SK-N-MC (cell line): ENCODE data around the gene SPTB.

Experiments
- DNase-seq: peaks from one replicate; pipeline ENCODE4 v3.0.0-alpha.2; 2011; ENCODE audit warnings: low read depth, low spot score
- H3K27ac ChIP-seq: fragments of 200-600 bp; sonication (generic); 2 replicates; pipeline ENCODE4 v1.5.1; 2016; ENCODE audit warnings: mixed run types
- H3K36me3 ChIP-seq: fragments of 200-600 bp; sonication (generic); 2 replicates; pipeline ENCODE4 v1.6.1; 2017; ENCODE audit warnings: antibody characterized with exemption, low read length, mixed read lengths; ENCODE audit not compliant: insufficient read depth
- H3K4me3 ChIP-seq: fragments of 200-600 bp; sonication (generic); 2 replicates; pipeline ENCODE4 v1.5.1; 2016
- H3K9ac ChIP-seq: fragments of 200-600 bp; sonication (generic); 2 replicates; pipeline ENCODE4 v1.8.0; 2017; ENCODE audit warnings: mixed run types, mixed read lengths; ENCODE audit not compliant: insufficient read length
- H3K9me3 ChIP-seq: fragments of 200-600 bp; sonication (generic); 2 replicates; pipeline ENCODE4 v1.6.1; 2017; ENCODE audit warnings: low read depth, mild to moderate bottlenecking, antibody characterized with exemption, low read length, moderate library complexity, mixed read lengths
- EZH2 ChIP-seq: fragments of 200-600 bp; sonication (generic); IDR thresholded peaks from one replicate; pipeline ENCODE4 v1.6.1; 2017; ENCODE audit warnings: antibody characterized with exemption
- FOXP2 ChIP-seq: optimal IDR thresholded peaks from 2 replicates; pipeline ENCODE3; 2011; ENCODE audit warnings: mild to moderate bottlenecking, moderate library complexity; ENCODE audit not compliant: insufficient read depth; ENCODE audit errors: extremely low read length, control extremely low read depth
- POLR2AphosphoS5 ChIP-seq: IDR thresholded peaks from 2 replicates; pipeline ENCODE4 v1.6.1; 2012; ENCODE audit warnings: mild to moderate bottlenecking, low read depth, low read length, borderline replicate concordance

The SPTB gene

GRCh38 chr14:64779472-64779871 lies 100.2 kb downstream of the SPTB start:
- Histone ChIP-seq H3K36me3 (no peaks in the 10 kb centered on the region), H3K27ac (no peak overlapping the region), H3K9me3 (no peaks in the 10 kb centered on the region), H3K9ac (no peak overlapping the region), H3K4me3 (no peak overlapping the region)
- no peak for DNase-seq
- TF ChIP-seq POLR2AphosphoS5 (no peak), FOXP2 (no peak), EZH2 (no peak)

GRCh38 chr14:64778104-64778754 lies 101.5 kb downstream of the SPTB start:
- no peak overlapping the region for H3K27ac ChIP-seq
- no peak overlapping the region for H3K4me3 ChIP-seq
- no peaks in the 10 kb centered on the region for H3K9me3 ChIP-seq
- no peaks in the 10 kb centered on the region for H3K36me3 ChIP-seq
- H3K9ac ChIP-seq: no peak overlapping the region
- no peak for DNase-seq
- TF ChIP-seq POLR2AphosphoS5 (no peak), EZH2 (no peak), FOXP2 (no peak)

GRCh38 chr14:64777461-64777860 lies 102.2 kb downstream of the SPTB start:
- H3K9ac ChIP-seq: no peak overlapping the region
- H3K27ac ChIP-seq: no peak overlapping the region
- no peak for TF ChIP-seq POLR2AphosphoS5
- no peak for TF ChIP-seq FOXP2
- TF ChIP-seq EZH2: no peak

GRCh38 chr14:64775081-64775777 lies 104.5 kb downstream of the SPTB start:
- Histone ChIP-seq H3K27ac (no peak overlapping the region), H3K9me3 (no peaks in the 10 kb centered on the region), H3K36me3 (no peaks in the 10 kb centered on the region), H3K4me3 (no peak overlapping the region), H3K9ac (no peak overlapping the region)
- no peak for DNase-seq
- TF ChIP-seq POLR2AphosphoS5 (no peak), FOXP2 (no peak), EZH2 (no peak)

More at GRCh38 chr14:64777461-64777860, 102.2 kb downstream of the SPTB start:
- no peaks in the 10 kb centered on the region for H3K9me3 ChIP-seq
- DNase-seq: no peak
- no peak overlapping the region for H3K4me3 ChIP-seq
- no peaks in the 10 kb centered on the region for H3K36me3 ChIP-seq

- TF ChIP-seq EZH2 (no peak), POLR2AphosphoS5 (no peak), FOXP2 (no peak)
- Histone ChIP-seq H3K4me3 (no peak overlapping the region), H3K9ac (no peak overlapping the region), H3K9me3 (no peaks in the 10 kb centered on the region), H3K27ac (no peak overlapping the region), H3K36me3 (no peaks in the 10 kb centered on the region)
- no peak for DNase-seq
These were observed 105.4 kb downstream of the SPTB start for GRCh38 chr14:64774272-64774671.

- no peak overlapping the region for H3K9ac ChIP-seq
- TF ChIP-seq POLR2AphosphoS5 (no peak), FOXP2 (no peak), EZH2 (no peak)
- no peaks in the 10 kb centered on the region for H3K36me3 ChIP-seq
- no peak for DNase-seq
- no peak overlapping the region for H3K27ac ChIP-seq
- no peak overlapping the region for H3K4me3 ChIP-seq
- no peaks in the 10 kb centered on the region for H3K9me3 ChIP-seq
These were observed 106.1 kb downstream of the SPTB start for GRCh38 chr14:64773577-64773976.

- Histone ChIP-seq H3K27ac (no peak overlapping the region), H3K4me3 (no peak overlapping the region), H3K9me3 (no peaks in the 10 kb centered on the region), H3K9ac (no peak overlapping the region), H3K36me3 (no peaks in the 10 kb centered on the region)
- TF ChIP-seq FOXP2: no peak
- no peak for TF ChIP-seq POLR2AphosphoS5
- TF ChIP-seq EZH2: no peak
- no peak for DNase-seq
These were observed 106.7 kb downstream of the SPTB start for GRCh38 chr14:64773046-64773445.

- no peak for DNase-seq
- no peaks in the 10 kb centered on the region for H3K36me3 ChIP-seq
These were observed 107.2 kb downstream of the SPTB start for GRCh38 chr14:64772397-64772950.

GRCh38 chr14:64771161-64771560 lies 108.5 kb downstream of the SPTB start:
- Histone ChIP-seq H3K4me3 (no peak overlapping the region), H3K9ac (no peak overlapping the region), H3K36me3 (no peaks in the 10 kb centered on the region), H3K27ac (no peak overlapping the region), H3K9me3 (no peaks in the 10 kb centered on the region)
- TF ChIP-seq FOXP2 (no peak), EZH2 (no peak), POLR2AphosphoS5 (no peak)
- no peak for DNase-seq

More at GRCh38 chr14:64772397-64772950, 107.2 kb downstream of the SPTB start:
- H3K27ac ChIP-seq: no peak overlapping the region
- TF ChIP-seq EZH2: no peak
- no peak for TF ChIP-seq POLR2AphosphoS5
- no peak for TF ChIP-seq FOXP2
- H3K9me3 ChIP-seq: no peaks in the 10 kb centered on the region
- H3K9ac ChIP-seq: no peak overlapping the region
- H3K4me3 ChIP-seq: no peak overlapping the region
